Astrocyte of the spinal cord (primary cell): ENCODE results near the gene KCNMB2.
"Not testable (repeated sequence)": the region's sequence is repeated elsewhere in the genome, so short reads cannot be mapped to it uniquely, and the experiment has no call there.

Experiments used
- DNase-seq: peaks from one replicate; pipeline ENCODE4 v3.0.0; 2011; ENCODE audit warnings: low read depth, low spot score
- H3K4me3 ChIP-seq: 2 replicates; pipeline ENCODE4 v1.5.1; 2011; ENCODE audit warnings: low read depth, mild to moderate bottlenecking, low read length, moderate library complexity
- CTCF ChIP-seq: IDR thresholded peaks from 2 replicates; pipeline ENCODE4 v1.5.1; 2012; ENCODE audit warnings: low read depth, mild to moderate bottlenecking, low read length, inconsistent platforms
- in situ Hi-C: cut with HindIII; loops from 2 replicates; pipeline ENCODE4 v1.10.0; 2017; ENCODE audit warnings: low sequenced_read_pairs

KCNMB2 gene

DNA sequence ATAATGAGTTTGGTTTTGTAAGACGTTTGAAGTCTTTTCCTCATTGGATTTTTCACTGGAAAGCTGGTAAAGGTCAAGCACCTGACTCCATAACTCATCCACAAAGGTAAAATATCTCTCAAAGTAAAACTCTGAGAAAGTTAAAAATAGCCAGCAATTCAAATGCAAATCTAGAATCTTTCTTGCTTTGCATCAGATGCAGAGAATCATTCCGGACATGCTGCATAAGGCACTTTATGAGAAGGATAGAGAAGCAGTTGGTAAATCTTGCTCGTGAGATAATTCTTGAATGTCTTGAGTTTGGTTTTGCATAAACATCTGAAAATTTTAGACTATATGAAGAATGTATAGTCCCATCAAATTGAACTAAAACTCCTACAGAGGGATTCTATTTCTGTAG is 9.1 kb downstream of the KCNMB2 start:
- no peak overlapping the region for H3K4me3 ChIP-seq
- no peak for DNase-seq
- no peak for TF ChIP-seq CTCF
- in situ Hi-C loops: no loop called here

DNA sequence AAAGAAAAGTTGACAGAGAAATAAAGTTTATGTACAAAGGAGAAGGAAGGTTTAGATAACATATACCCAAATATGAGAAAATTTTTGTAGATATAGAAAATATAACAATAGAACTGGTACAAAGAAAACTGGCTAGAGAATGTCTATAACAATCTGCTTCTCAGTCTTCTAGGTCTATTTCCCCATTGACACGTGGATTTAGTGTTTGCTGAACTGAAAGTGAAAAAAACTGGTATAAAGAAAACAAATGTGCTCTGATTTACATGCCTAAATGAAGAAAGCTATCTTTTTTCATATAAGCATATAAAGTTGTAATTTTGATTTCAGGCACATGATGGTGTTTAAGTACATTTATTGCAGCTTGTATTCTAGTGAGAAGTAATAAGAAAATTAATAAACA is 9.8 kb downstream of the KCNMB2 start:
- no peak overlapping the region for H3K4me3 ChIP-seq
- DNase-seq: no peak
- TF ChIP-seq CTCF: no peak
- in situ Hi-C loops: no loop called here

DNA sequence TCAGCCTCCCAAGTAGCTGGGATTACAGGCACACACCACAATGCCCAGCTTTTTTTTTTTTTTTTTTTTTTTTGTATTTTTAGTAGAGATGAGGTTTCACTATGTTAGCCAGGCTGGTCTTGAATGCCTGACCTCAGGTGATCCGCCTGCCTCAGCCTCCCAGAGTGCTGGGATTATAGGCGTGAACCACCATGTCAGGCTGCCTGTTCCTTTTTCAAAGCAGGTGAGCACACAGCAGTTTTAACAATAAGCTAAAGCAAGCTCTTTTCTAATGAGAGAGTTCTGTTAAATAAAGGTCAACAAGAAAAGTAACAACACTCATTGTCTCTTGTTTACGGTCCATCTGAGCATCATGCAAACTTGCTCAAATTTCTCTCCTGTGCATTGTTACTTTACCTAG is 13.2 kb downstream of the KCNMB2 start:
- in situ Hi-C loops, DNase-seq, H3K4me3 ChIP-seq: not testable (repeated sequence)

- TF ChIP-seq CTCF: no peak
- peak; percentile 9 for DNase-seq
- H3K4me3 ChIP-seq: no peak overlapping the region
- in situ Hi-C loops: no loop called here
Observed at GRCh38 chr3:178551916-178552321, 15.7 kb downstream of the KCNMB2 start.

DNA sequence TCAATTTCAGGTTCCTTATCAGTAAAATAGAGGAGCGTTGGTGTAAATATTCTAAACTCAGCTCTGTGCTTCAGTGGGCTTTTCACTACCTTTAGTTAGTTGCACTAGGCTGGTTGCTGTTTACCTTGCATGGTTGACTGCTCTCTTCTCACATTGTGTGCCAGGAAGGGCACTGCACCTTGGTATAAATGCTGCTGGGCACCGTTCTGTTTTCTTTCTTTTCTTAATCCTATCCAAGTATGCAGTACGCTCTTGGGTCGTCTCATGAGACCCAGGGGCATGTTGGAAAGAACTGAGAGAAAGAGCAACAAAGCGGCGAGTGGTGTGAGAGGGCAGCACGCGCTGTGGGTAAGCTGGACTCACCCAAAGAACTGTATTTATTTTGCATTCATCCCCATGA is 22.4 kb downstream of the KCNMB2 start:
- TF ChIP-seq CTCF: no peak
- H3K4me3 ChIP-seq: no peak overlapping the region
- in situ Hi-C loops: no loop called here
- no peak for DNase-seq

- in situ Hi-C loops: no loop called here
- TF ChIP-seq CTCF: no peak
- DNase-seq: no peak
- no peak overlapping the region for H3K4me3 ChIP-seq
Observed at GRCh38 chr3:178560759-178561158, 24.5 kb downstream of the KCNMB2 start.

DNA sequence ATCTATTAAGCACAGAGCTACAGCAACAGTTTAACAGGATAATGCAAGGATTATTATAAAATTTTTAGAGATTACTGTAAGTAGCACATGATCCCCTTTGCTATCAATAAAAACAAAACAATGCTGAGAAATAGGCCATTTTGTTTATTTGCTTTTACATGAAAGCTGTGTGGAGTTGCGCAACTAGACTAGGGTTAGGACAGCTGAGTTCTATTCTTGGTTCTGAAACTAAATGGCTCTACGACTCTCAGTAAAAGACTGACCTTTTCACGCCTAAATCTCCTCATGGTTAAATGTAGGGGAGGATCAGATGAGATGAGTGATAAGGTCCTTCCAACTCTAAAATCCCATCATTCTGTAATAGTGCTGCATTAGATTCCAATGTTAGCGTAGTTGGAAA is 25.0 kb downstream of the KCNMB2 start:
- no peak for DNase-seq
- no peak overlapping the region for H3K4me3 ChIP-seq
- in situ Hi-C loops: no loop called here
- TF ChIP-seq CTCF: no peak
